ENCODE results near the gene TPST1.
"Not testable (repeated sequence)": the region's sequence is repeated elsewhere in the genome, so short reads cannot be mapped to it uniquely, and the experiment has no call there.

Gene TPST1

DNA sequence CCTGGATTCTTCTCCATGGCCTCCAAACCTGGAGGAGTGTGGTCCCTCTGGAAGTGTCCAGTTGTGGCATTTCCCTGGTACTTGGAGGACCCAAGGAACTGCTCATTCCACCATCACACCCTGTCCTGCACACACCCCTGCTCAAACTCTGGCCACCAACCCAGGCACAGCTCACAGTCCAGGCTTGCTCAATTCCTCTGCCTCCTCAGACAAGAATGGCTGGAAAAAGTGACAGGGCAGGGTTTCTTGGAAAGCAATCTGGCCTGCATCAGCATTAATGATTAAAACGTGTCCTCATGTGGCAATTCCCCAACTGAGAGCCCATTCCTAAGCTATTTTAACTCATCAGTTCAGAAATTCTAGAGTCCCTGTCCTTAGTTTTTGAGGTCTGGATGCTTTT, 17.2 kb upstream of the TPST1 start:
- in situ Hi-C loops (cut with HindIII; ENCODE audit: low sequenced_read_pairs), result no loop called here

DNA sequence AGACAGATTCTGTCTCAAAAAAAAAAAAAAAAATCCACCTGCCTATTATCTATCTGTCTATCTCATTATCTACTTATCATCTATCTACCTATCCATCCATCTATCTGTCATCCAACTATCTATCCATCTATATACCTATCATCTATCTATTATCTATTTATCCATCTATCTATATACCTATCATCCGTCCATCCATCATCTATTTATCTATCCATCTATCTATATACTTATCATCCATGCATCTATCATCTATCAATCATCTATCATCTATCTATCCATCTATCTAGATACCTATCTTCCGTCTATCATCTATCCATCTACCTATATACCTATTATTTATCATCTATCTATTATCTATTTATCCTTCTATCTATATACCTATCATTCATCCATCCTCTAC, 16.5 kb upstream of the TPST1 start:
- in situ Hi-C loops (cut with HindIII; ENCODE audit: low sequenced_read_pairs), result no loop called here

DNA sequence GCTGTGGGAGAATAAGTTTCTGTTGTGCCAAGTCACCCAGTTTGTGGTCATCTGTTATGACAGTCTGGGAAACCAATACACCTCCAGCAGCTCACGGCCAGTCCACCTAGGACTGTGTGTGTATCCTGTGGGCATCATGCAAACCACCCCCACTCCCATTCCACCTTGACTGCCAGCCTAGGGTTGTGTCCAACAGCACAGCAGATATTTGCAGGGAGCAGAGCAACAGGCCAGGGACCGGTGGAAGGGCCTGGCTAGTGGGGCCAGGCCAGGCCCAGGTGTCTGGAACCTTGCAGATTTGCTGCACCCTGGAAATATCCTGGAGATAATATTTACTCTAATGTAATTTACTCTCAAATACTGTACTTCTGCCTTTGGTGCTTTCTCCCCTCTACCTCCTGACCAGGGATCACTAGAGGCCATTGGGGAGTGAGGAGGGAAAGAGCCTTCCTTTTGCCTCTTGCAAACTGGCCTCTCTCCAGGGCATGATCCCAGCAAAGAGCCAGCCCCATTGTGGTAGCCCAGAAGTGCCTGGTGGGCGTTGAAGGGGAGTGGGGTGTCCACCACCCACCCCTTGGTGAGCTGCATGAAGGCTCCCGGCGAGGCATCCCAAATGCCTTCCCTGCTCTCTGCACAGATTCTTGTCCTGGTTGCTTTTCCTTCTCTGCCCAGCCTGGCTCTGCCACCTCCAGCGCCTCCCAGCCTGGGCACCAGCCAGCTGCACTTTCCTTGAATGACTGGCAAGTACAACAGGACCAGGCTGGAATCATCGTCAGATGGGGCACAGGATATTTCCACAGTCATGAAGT, 15.2 kb upstream of the TPST1 start:
- in situ Hi-C loops (cut with HindIII; ENCODE audit: low sequenced_read_pairs), result no loop called here

DNA sequence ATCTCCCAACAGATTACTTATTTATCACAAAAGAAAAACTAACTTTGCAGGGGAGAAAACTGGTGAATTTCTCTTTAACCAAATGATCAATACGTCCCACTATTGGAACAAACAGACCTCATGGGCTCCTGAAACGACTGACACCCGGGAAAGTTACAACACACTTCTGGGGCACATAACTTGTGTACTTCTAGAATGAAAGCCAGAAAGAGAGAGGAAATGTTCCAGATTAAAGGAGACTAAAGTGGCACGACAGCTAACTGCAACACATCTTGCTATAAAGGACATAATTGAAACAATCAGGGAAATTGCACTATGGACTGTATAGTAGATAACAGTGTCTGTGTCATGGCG, 14.7 kb upstream of the TPST1 start:
- in situ Hi-C loops (cut with HindIII; ENCODE audit: low sequenced_read_pairs), result no loop called here

DNA sequence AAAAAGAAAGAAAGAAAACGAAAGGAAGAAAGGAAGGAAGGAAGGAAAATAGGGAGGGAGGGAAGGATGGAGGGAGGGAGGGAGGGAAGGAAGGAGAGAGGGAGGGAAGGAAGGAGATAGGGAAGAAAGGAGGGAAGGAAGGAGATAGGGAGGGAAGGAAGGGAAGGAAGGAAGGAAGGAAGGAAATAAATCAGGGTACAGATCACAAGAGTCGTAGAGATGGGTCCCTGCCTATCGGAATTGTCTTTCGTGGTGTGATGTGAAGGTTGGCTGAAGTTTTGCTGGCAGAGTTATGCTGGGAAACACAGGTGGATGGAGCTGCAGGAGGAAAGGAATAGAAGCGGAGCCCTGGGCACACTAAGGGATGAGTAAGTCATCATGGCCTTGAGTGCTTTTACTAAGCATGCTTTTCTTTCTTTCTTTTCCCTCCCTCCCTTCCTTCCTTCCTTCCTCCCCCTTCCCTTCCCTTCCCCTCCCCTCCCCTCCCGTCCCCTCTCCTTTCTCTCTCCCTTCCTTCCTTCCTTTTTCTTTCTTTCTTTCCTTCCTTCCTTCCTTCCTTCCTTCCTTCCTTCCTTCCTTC, 11.9 kb upstream of the TPST1 start:
- in situ Hi-C loops (cut with HindIII; ENCODE audit: low sequenced_read_pairs), result no loop called here

DNA sequence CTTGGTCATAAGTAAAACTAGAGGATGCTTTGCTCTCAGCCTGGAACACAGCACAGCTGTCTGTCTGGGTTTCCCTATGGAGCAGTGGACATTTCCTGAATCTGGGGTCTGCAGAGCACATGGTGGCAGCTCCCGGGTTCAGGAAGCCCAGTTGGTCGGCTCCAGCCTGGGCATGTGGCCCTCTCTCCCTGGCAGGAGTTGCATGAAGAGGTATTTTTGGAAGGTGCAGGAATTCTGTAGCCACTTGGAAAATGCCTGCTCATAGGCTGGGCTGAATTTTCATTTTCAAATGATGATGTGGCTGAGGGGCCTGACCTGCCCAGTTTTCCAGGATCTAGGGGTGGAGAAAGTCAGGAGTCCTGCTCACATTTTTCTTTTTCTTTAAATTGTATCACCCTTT, 6.7 kb upstream of the TPST1 start:
- in situ Hi-C loops (cut with HindIII; ENCODE audit: low sequenced_read_pairs), result no loop called here

DNA sequence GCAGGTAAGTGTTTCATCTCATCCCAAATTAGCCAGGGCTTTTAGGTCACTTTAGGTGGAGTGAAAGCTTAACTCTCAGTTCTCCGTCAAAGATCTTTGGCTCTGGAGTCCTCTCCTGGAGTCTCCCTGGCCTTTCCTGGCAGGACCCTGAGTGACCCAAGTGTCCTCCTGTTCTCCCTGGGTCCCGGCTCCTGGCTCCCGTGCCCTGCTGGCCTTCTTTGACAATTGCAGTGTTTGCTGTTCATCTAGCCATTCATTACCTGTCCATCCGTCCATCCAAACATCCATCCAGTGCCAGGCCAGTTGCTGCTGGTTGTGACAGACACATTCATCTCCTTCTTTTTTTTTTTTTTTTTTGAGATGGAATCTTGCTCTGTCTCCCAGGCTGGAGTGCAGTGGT, 6.2 kb upstream of the TPST1 start:
- in situ Hi-C loops (cut with HindIII; ENCODE audit: low sequenced_read_pairs), result no loop called here

DNA sequence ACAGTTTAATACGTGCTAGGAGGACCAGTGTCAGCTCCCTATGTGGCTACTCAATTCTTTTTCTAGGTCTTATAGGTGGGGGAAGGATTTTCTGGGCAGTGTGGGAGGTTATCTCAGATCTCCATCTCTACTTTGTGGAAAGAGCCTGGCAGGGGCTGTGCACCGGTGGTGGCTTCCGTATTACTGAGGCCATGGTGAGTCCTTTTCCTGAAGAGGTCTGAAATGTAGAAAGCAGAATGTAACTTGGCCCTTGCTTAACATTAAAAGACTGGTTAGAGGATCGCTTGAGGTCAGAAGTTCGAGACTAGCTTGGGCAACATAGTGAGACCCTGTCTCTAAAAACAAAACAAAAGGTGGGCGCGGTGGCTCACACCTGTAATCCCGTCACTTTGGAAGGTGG, 2.7 kb upstream of the TPST1 start:
- in situ Hi-C loops (cut with HindIII; ENCODE audit: low sequenced_read_pairs), result no loop called here

DNA sequence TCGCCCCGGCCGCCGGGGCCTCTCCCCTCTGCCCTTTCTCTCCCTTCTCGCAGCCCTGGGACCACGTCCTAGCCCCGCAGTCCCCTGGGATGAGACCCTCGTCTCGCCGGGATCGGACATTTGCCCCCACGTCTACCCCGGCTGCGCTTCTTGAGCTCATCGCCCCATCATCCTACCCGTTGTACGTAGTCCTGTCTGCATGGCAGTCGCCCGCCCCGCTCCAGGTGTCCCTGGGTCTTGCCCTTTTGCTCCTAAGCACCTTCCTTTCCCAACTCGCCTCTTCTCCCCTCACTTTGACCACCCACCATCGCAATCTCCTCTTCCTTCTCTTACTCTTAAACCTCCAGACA, 582 bp downstream of the TPST1 start:
- in situ Hi-C loops (cut with HindIII; ENCODE audit: low sequenced_read_pairs), result no loop called here

DNA sequence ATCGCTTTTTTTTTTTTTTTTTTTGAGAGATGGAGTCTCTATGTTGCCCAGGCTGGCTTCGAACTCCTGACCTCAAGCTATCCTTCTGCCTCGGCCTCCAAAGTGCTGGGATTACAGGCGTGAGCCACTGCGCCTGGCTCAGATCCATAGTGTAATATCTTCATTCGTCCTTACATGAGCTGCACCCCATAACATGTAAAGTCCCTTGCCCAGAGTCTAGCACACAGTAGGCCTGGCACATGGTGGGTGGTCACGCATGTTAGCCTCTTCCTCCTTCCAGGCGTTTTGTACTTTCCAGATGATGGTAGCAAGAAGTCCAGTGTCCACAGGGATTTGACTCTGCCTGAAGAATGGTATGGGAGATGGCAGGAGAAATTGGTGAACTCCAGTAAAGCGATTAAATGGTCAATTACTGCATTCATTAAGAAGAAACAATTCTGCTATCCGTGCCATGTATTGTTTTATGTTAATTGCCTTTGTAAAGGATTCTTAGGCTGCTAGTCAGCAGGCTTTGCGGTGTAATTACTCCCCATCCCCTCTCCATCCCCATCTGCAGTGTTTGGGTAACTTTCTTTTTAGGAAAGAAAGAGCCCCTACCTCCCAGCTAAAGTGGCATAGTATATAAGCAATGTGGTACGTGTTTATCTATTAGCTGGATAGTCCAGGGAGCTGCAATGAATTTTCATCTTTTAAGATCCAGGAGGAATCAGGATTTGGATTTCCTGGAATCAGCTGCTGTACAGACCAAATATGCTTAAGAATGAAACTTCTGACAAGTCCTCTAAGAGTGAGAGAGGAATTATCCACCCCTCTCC, 1.2 kb downstream of the TPST1 start:
- in situ Hi-C loops (cut with HindIII; ENCODE audit: low sequenced_read_pairs), result no loop called here

DNA sequence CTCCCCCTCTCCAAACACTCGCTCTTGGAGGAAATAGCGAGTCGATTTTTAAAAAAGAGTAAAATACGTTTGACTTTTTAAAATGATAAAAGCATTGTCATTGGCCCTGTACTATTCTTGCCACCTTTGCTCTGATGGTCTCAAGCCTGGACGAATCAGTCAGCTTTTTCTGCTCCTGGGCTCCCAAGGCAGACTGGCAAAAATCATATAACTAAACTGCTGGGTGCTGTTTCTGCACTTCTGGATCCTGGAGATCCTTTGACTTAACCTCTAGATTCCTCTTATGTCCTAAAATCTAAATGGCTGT, 1.8 kb downstream of the TPST1 start:
- in situ Hi-C loops (cut with HindIII; ENCODE audit: low sequenced_read_pairs), result no loop called here

DNA sequence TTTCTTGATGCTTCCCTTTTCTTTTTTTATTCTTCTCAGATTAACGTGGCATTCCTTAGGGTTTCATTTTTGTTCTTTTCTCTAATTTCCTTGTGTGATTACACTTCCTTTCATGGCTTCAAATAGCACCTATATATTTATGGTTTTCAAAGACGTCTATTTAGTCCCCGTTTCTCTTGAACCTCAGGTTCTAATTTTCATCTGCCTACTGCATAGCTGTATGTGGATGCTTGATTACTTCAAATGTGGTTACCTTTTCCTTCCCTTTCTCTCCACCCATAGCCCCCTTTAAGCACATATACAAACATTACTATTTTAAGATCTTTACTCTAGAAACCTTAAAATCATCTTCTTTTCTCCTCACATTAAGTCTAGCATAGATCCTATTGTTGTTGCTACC, 2.4 kb downstream of the TPST1 start:
- in situ Hi-C loops (cut with HindIII; ENCODE audit: low sequenced_read_pairs), result no loop called here

DNA sequence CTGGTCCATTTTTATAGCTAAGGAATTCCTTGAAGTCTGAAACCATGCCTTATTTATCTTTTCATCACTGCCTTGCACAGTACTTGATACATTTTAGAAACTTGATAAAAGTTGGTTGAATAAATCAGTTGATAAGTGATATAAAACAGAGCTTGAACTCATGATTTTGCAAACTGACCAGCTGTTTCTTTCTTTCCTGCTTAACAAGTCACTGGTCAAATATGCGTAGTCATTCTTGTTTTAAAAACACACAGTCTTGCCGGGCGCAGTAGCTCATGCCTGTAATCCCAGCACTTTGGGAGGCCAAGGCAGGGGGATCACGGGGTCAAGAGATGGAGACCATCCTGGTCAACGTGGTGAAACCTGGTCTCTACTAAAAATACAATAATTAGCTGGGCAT, 6.3 kb downstream of the TPST1 start:
- in situ Hi-C loops (cut with HindIII; ENCODE audit: low sequenced_read_pairs), result no loop called here

DNA sequence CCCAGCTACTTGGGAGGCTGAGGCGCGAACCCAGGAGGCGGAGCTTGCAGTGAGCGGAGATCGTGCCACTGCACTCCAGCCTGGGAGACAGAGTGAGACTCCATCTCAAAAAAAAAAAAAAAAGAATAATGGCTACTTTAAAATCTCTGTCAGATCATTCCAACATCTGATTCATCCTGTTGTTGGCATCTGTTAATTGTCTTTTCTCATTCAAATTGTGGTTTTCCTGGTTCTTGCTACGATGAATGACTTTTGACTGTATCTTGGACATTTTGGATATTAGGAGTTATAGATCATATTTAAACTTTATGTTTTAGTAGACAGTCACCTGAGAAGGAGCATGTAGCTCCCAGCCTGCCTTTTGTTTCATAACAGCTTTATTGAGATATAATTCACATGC, 8.5 kb downstream of the TPST1 start:
- in situ Hi-C loops (cut with HindIII; ENCODE audit: low sequenced_read_pairs), result no loop called here

DNA sequence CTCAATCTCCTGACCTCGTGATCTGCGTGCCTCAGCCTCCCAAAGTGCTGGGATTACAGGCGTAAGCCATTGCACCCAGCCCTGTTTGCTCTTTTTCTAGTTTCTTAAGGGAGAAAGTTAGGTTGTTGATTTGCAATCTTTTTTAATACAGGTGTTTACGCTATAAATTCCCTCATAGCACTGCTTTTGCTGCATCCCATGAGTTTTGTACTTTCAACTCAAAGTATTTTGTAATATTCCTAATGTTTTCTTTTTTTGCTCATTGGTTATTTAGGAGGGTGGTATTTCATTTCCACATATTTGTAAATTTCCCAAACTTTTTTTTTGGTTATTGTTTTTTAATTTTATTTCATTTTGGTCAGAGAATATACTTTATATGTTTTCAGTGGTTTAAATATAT, 11.6 kb downstream of the TPST1 start:
- in situ Hi-C loops (cut with HindIII; ENCODE audit: low sequenced_read_pairs), result no loop called here

DNA sequence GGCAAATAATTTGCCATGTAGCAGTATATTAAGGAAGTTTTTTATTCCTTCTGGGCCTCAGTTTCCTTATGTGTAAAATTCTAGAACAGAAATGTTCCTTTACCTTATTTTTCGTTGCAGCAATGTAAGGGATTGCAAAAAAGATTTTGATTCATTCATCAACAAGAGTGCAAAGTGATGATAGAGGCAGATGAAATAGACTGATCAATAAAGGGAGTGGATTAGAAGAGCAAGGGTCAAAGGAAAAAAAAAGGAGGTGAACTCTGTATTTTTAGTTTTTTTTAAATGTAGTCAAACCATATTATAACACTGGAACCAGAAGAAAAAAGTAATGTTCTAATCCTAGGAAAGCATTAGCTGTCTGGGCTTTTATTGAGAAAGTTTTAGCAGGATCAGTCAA, 14.7 kb downstream of the TPST1 start:
- in situ Hi-C loops (cut with HindIII; ENCODE audit: low sequenced_read_pairs), result no loop called here

DNA sequence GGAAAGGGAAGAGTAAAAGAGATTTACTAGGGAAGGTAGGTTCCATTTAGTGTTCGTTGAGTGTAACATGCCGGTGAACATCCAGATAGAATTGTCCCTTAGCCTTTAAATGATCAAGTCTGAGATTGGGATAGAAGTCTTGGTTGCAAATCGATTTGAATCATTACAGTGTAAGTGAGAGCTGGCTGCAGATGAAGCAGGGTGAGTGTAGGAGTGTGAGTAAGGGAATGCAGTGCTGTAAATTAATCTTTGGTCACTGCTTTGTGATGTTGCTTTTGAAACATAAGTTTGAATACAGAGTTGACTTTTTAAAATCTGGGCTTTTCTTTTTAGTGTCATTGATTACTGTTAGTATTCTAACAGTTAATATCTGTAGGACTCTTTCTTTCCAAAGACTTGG, 16.3 kb downstream of the TPST1 start:
- in situ Hi-C loops (cut with HindIII; ENCODE audit: low sequenced_read_pairs), result no loop called here

DNA sequence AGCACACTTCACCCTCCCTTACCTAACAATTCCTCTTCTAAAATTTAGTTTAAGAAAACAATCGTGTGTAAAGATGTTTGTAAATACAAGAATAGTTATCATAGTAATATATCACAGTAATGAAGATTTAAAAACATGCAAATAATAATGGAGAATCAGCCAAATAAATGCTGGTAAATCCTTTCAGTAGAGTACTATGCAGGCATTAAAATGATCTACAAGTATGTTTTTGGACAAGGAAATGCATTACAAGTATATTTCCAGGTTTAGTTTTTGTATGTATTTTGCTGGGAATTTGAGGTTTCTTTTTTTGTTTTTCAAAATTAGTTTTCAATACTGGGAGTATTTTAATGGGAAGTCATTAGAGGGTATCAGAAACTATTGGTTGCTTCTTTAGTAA, 22.7 kb downstream of the TPST1 start:
- in situ Hi-C loops (cut with HindIII; ENCODE audit: low sequenced_read_pairs), result no loop called here

DNA sequence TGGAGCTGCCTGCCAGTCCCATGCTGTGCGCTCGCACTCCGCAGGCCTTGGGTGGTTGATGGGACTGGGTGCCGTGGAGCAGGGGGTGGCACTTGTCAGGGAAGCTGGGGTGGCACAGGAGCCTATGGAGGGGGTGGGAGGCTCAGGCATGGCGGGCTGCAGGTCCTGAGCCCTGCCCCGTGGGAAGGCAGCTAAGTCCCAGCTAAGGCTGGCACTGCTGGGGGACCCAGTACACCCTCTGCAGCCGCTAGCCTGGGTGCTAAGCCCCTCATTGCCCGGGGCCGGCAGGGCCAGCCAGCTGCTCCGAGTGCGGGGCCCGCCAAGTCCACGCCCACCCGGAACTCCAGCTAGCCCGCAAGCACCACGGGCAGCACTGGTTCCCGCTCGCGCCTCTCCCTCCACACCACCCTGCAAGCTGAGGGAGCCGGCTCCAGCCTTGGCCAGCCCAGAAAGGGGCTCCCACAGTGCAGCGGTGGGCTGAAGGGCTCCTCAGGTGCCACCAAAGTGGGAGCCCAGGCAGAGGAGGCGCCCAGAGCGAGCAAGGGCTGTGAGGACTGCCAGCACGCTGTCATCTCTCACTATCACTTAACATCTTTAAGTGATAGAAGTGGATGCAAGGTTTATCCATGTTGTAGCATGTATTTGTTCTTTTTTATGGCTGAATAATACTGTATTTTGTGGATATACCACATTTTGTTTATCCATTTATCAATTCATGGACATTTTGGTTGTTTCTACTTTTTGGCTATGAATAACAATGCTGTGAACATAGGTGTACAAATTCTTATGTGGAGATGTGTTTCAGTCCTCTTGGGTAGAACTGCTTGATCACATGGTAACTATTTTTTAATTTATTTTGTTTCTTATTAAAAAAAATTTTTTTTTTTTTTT, 26.4 kb downstream of the TPST1 start:
- in situ Hi-C loops (cut with HindIII; ENCODE audit: low sequenced_read_pairs), result not testable (repeated sequence)

DNA sequence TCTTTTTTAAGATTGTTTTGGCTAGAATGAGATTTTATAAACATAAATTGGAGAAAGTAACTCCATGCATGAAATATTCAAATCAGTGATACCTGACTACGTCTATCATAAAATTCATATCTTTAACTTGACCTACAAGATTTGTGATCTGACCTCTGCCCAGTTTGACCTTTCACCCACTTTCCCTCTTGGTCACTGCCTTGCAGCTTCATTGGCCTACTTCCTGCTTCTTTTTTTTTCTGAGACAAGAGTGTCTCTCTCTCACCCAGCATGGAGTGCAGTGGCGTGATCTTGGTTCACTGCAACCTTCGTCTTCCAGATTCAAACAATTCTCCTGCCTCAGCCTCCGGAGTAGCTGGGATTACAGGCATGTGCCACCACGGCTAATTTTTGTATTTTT, 28.5 kb downstream of the TPST1 start:
- in situ Hi-C loops (cut with HindIII; ENCODE audit: low sequenced_read_pairs), result no loop called here

DNA sequence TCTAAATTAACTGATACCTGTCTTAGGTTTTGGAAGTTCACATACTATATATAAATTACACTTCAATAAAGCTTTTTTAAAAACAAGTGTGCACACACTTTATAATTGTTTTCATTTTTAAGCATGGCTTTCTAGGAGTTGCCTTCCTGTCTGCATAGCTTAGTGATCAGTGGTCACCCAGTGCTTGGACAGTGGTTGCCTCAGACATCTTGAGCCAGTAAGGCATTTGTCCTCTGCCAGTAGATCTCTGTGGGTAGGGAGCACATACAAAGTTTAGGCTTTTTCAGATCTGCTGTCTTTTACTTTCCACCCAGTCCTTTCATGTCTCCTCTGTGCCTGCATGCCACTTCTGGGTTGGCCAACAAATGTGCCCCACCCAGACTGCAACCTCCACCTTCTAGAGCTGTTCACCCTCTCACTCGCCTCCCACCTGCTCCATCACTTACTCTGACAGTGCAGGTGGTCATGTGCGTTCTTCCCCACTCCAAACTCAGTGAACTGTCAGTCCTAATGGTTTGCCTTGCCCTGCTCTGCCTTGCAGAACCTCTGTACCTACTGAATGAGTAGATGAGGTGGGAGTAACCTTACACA, 31.7 kb downstream of the TPST1 start:
- in situ Hi-C loops (cut with HindIII; ENCODE audit: low sequenced_read_pairs), result no loop called here

All from DLD1 (cell line).